HG03095 (cell line): ENCODE results near the gene SESN3.
"Not testable (repeated sequence)": the region's sequence is repeated elsewhere in the genome, so short reads cannot be mapped to it uniquely, and the experiment has no call there.

Source experiments
- ATAC-seq: cut with Tn5 transposase; IDR thresholded peaks from one replicate; pipeline ENCODE4 v1.9.1; 2021; ENCODE audit warnings: moderate library complexity; ENCODE audit not compliant: unreplicated experiment

SESN3 gene

DNA sequence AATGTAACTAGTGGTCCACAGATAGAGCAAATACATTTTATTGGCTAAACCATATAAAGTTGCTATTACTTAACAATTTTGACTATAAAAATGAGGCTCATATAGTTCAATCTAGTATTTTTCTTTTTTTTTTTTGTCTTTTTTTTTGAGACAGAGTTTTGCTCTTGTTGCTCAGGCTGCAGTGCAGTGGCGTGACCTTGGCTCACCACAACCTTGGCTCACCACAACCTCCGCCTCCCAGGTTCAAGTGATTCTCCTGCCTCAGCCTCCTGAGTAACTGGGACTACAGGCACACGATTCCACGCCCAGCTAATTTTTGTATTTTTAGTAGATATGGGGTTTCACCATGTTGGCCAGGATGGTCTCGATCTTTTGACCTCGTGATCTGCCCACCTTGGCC is 3.9 kb downstream of the SESN3 start:
- not testable (repeated sequence) for ATAC-seq

DNA sequence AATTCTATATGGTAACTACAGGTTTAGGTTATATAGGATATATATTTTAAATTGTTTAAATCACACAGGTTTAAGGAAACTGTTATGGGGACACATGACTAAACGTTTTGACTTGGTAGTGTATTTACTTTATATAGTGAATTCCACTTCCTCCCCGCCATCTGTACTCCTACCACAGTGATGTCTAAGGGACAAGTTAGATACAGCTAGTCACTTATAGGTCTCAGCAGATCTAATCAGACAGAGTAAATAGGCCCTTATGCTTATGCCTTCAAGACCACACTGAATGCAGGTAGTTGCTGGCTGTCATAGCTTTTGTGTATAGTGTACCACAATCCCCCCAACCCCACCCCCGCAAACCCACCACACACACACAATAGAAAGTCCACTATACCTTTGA is 8.2 kb downstream of the SESN3 start:
- ATAC-seq = no peak

DNA sequence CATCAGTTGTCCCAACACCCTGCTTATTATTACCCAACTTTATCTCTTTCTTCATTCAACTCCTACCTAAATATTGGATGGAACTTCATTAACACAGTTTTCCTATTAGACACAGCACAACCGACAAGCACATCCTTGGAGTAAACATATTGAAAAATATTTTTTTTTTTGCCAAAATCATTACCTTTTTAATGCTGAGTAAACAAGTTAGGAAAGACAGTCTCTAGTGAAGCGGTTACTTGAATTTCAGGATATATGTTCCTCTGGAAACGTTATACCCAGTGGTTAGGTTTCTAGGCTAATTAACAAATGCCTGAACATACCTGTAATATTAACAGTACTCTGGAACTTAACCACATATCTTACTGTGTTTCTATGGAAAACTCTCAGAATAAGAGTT is 11.4 kb downstream of the SESN3 start:
- ATAC-seq = no peak

DNA sequence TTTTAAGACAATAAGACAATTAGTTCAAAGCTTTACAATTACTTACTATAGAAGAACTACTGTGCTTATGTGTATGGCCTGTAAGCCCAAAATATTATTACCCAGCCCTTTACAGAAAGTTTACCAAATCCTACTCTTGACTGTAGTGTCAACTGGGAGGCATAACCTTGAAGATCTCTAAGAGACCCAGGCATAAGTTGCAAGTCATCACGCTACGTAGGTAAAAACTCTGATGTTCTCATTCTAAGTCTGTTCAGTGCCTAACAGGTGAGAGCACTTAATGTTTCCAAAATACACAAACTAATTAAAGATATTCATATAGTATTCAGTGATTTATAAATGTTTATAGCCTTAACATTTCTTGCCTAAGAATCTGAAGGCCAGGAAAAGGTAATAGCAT is 12.9 kb downstream of the SESN3 start:
- no peak for ATAC-seq

DNA sequence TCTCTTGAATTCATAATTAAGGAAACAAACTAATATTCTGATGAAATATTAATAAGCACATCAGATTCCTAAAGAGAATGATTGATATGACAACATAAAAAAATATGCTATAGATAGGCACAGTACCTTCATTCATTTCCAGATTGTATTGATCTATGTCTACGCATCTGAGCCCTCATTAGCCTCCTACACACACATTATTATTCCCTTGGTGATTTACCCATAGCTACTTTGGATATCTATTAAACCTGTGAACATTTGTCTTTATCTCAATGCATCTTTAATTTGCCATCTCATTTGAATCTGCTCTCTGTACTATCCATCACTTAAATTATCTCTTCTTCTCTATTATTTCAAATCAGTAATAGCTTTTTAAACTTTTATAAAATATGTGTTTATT is 18.4 kb downstream of the SESN3 start:
- no peak for ATAC-seq

DNA sequence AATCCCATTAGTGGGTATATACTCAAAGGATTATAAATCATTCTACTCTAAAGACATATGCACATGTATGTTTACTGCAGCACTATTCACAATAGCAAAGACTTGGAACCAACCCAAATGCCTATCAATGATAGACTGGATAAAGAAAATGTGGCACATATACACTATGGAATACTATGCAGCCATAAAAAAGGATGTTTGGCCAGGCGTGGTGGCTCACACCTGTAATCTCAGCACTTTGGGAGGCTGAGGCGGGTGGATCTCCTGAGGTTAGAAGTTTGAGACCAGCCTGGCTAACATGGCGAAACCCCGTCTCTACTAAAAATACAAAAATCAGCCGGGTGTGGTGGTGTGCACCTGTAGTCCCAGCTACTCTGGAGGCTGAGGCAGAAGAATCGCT is 21.5 kb downstream of the SESN3 start:
- ATAC-seq = not testable (repeated sequence)

DNA sequence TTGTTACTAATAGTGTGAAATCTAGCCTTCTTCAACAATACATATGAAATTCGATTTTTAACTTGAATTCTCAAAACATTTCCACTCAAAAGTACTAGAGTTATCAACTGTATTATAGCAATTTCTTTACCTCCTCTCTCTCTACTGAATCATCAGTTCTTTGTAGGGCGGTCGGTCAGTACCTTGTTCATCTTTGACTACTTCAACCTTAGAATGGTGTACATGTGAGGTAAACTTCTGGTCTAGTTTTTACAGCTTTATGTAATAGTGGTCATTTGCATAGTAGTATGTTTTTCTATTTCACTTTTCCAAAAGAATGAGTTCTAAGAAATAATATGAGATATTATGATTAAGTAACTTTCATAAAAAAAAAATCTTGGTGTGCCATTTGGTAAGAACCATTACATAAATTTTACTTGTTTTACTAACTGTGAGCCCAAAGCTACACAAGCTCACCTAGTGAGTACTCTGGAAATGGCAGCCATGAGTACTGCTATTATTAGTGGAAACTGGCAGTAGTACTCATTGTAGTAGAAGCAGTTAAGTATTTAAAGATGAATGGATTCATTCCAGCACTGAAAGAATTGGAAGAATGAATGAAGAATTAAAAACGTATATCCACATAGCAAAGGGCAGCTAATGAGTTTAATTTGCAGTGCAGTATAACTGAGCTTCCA is 30.1 kb downstream of the SESN3 start:
- ATAC-seq = no peak

DNA sequence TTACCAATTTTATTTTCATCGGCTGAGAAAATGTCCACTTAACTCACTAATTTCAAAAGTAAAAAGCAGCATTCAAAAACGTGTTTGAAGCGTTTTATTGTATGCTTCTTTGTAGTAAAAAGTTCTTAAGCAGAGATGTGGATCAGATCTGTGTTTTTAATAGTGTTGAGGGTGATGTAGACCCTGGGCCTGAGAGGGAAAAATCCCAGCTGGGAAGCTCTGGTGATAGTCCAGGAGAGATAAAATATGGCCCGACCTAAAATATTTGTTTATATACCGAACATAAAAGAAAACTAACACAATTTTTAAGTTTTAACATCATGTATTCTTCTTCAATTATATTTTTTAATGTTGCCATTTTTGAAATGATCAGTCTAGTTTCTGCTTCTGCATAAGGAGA is 35.2 kb downstream of the SESN3 start:
- no peak for ATAC-seq

DNA sequence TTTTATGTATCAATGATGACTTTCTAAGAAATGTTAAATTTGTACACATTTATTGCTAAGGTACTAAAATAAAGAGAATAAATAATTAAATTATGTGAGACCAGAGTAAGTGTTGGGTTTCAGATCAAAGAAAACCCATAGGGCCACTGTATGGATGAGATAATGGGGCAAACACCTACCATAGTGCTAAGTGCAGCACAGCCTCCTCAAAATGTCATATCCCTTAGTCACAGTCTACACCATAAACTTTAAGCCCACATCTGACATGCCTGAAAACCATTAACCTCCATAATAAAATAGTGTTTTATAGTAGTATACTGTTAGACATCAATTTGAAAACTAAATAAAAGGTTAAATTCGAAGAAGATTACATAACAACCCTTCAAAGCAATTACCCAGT is 37.5 kb downstream of the SESN3 start:
- no peak for ATAC-seq

DNA sequence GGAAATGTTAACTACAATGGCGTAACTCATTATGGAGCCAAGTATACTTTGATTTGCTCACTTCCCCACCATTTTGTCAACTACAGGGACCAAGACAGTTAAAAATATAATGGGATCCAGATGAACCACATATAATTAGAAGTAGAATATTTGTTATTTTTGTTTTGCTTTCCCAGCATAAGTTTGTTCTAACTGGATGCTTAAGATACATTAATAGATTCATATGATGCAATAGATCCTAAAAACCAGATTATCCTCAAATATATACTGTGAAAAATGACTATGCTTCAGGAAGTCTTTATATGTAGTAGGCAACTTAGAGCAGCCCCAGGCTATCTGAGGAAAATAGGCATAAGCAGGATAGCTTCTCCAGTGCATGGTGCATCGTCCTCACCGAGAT is 38.3 kb downstream of the SESN3 start:
- ATAC-seq = no peak

DNA sequence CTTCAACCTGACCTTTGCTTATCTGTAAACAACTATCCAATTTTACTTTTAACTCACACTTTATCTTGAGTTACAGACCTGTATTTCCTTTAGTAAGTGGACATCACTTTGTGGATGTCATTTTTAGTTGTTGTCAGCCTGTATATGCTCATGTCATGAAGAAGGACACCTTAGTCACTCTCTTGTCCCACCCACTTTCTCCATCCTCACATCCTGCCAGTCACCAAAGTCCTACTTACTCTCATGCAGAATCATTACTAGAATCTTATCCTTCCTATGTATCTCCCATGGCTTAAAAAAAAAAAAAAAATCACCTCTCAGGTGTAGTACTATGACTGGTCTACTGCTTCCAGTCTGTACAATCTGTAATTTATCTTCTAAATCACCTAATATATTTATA is 43.3 kb downstream of the SESN3 start:
- no peak for ATAC-seq

DNA sequence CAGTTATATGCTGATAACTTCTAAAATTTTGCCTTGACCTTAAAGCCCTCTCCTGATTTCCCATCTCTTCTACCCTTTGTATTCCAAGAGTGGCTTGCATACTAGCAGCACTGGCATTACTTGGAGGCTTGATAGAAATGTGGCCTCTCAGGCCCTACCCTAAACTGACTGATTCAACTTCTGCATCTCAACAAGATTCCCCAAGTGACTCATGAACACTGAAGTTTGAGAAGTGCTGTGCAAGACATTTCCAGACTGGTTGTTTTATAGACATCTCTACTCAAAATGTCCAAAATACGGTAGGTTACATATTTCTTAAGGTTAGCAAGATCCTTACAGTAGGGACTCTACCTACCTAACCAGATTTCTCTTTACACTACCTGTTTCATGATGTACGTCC is 48.6 kb downstream of the SESN3 start:
- no peak for ATAC-seq

DNA sequence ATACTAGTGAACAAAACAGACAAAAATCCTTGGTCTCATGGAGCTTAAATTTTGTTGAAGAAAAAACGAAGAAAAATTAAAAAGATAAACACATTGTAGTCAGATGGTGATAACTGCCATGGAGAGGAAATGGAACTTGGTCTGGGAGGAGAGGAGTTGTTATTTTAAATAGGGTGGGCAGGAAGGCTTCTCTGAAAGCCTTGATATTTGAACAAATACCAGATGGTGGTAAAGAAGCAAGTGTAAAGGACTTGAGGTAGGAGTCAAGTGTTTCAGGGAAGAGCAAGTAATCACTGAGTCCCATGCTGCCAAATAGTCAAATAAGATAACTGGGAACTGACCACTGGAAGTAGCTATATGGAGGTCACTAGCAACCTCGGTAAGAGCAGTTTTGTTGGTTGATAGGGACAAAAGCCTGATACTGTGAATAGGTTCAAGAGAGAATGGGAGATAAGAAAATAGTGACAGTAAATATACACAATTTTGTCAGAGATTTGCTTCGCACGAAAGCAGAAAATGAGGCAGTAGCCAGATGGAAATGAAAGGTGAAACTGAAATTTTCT is 55.1 kb downstream of the SESN3 start:
- ATAC-seq = no peak

DNA sequence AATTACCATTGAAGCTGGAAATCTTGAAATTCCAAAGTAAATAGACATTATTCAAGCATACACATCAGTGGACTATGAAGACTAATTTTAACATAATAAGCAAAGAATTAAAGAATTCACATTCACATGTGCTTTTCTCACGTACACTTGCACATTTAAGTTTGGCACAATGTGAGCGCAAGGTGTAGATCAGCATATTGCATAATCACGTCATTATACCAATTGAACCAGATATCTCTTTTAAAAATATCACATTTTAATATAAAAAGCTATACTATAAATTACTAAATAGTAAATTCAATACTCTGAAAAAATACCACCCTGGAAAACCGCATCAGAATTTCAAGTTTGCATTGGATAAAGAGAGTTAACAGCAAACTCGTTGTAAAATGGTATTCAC is 60.7 kb downstream of the SESN3 start:
- ATAC-seq = no peak

DNA sequence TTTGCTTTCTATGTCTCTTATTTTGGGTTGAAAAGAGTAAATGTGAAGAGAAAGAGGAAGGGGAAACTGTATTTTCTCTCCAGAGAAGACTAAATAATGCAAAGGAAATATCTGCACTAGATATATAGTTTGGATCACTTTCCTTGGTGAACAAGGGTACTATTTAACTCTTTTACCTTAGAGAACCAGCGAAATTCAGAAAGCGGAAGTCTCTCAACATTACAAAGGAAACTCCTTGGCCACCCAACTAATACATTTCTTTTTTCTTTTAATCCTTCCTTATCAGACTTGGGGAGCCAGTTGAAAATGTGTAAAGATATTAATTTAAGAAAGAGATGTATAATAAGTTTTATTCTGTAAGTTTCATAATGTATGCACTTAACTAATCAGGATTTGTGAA is 64.2 kb downstream of the SESN3 start:
- no peak for ATAC-seq

DNA sequence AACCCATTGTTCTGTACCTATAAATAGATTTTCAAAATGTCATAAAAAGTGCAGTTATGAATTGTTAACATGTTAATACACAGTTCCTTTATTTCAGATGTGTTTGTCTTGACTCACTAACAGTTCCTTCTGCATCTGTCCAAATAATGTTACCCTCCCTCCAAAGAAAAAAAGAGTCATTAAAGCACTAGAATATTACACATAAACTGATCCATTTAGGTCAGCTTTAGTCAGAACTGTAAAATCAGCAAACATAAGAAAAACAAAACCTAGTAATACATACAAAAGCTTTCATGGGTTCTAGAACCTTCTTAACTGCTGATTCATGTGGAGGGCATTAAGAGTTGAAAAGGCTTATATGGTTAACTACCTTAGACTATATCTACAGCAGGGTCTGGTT is 65.4 kb downstream of the SESN3 start:
- no peak for ATAC-seq

DNA sequence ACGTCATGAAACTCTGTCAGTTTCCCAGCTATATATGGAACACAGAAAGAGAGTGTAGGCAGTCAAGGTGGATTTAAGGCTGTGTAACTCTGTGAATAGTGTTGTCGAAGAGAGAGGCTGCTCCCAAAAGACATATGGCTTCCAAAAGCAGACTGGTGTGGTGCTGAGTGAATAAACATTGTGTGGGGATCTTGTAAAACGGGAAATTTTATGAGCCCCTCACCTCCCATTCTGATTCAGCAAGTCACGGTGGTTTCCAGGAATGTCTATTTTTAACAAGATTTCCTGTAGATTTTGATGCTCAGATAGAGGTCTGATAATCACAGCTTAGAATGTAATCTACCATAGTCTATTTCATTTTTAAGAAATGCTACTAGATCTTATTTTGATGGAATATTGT is 67.9 kb downstream of the SESN3 start:
- ATAC-seq = no peak

DNA sequence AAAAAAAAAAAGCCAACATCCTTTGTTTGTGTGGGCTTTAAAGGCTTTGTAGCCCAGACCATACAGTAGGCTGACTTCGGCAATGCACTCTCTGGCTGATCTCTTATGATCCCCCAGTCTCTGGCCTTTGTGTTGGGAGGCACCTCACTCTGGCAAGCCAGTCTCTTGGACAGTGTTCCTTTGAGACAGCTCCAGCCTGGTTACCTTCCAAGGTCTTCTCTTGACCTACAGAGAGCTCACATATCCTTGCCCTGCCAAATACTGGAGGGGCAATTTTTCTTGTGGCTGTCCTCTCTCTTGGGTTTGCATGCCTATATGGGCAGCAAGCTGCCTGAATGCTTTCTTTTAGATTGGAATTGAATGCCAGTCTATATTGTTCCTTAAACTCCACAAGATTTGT is 69.8 kb downstream of the SESN3 start:
- no peak for ATAC-seq

DNA sequence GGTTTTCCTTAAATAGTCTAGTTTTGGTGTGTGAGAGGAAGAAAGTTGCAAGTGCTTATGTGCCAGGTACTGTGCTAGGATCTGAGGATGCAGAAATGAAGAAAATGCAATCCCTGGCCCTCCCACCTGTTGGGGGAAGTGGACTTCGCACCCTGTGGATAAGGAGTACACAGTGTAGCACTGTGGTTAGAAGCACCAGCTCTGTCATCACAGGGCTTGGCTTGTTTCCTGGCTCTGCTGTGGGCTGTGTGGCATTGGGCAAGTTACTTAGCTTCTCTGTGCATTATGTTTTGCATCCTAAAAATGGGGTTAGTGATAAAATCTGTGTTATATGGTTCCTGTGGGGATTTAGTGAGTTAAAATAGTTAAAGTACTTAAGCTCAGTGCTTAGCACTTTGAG is 73.2 kb downstream of the SESN3 start:
- ATAC-seq = no peak

DNA sequence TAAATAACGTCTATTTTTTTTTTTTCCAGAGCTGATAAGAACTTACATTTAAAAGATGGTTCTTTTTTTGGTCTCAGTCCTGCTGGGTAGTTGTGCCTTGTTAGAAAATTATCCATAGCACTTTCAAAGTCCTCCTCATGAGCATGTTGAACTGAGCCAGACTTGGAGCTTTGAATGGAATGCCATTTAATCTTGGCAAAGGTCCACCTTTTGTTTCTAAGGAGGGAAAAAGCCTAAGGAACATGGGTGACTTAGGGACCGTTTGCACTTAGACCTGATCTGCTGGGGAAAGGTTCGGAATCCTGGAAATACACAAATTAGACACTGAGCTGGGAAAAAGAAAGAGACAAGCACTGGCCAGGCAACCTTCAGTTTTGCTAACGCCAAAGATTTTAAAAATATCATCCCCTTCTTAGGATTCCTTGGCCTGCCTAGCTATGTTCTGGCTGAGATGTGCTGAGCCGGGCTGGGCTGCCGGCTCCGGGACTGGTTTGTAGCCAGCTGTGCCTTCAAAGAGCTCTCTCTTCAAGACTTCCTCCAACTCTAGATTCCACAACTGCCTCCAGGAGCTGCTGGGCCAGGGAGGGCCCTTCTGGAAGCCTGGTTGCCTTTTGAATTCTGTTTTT is 74.0 kb downstream of the SESN3 start:
- no peak for ATAC-seq

DNA sequence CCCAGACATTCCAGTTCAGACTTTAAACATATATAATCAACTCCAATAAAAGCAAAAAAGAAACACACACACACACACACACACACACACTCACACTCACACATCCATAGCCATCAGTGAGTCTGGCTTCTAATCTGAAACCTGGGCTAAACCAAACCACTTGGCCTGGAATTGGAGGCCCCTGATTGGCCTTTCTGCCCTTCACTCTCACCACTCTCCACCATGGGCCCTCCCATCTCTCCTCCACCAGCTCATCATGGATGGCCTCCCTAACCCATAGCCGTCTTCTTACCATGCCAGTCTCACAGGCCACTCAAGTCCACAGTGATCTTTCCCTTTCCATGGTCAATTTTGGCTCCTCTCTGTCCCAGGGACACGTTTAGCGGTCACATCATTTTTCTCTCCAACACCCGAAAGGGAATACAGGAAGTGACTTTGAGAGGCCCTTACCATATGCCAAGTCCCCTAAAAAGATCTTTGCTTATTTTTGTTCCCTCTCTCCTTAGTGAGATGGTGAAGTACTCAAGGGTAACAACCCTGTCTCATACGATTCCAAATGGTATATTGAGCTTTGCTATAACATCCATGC is 74.8 kb downstream of the SESN3 start:
- ATAC-seq = no peak

DNA sequence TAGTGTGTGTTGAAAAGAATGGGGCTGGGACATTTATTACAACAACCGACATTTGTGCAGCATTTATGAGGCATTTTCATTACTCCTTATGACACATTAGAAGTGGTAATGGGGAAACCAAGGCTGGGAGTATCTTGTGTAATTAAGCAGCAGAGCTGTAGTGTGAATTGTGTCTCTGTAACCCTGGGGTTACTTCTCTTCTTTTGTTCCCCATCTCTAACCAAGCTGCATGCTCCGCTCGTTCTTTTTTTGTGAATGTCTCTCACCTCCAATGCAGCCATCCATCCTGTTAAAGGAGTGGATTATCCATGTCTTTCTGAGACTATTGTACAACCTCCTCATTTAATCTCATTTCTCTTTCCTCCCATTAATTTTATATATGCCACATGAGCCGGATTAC is 75.6 kb downstream of the SESN3 start:
- ATAC-seq = no peak
